H1 (cell line): ENCODE results near the gene COL26A1. TPM values are rescaled to one million over a fixed set of nuclear protein-coding genes. Genes with fewer than 3 reads are reported as not detected.

ENCODE experiments used
- CTCF ChIA-PET: fragments of 300-600 bp; sonication (Branson Sonifier 250); formaldehyde crosslinking; loops from one replicate; lab custom pipeline; 2021; ENCODE audit not compliant: partially characterized antibody; lab: Charles Lee
- POLR2A ChIA-PET: fragments of 300-600 bp; sonication (Branson Sonifier 250); formaldehyde crosslinking; loops from one replicate; lab custom pipeline; 2021; ENCODE audit warnings: inconsistent platforms; ENCODE audit not compliant: partially characterized antibody; lab: Charles Lee
- DNase-seq, 2 experiments: peaks; one replicate each; pipeline versions ENCODE4 v3.0.0 to v3.0.0-alpha.2; 2010 to 2022; ENCODE audit warnings: low spot score in 2 of 2, low read depth in 1 of 2, mixed read lengths in 1 of 2
- FAIRE-seq: peaks from 2 replicates; lab custom pipeline; 2011; peaks lifted over from hg19 to GRCh38; lab: Jason Lieb, UNC
- H2AFZ ChIP-seq: 2 replicates; pipeline ENCODE4 v1.8.1; 2012; ENCODE audit warnings: low read length, inconsistent platforms
- H2AK5ac ChIP-seq: 2 replicates; pipeline ENCODE4 v1.6.1; 2013; ENCODE audit warnings: low read depth, low read length
- H2BK120ac ChIP-seq: replicated peaks from 2 replicates; pipeline ENCODE3; 2013; ENCODE audit warnings: low read depth, low read length, inconsistent platforms
- H2BK12ac ChIP-seq: 2 replicates; pipeline ENCODE4 v1.6.1; 2013; ENCODE audit warnings: low read depth, low read length
- H2BK15ac ChIP-seq: 2 replicates; pipeline ENCODE4 v1.6.1; 2013; ENCODE audit warnings: low read length
- H2BK20ac ChIP-seq: 2 replicates; pipeline ENCODE4 v1.6.1; 2013; ENCODE audit warnings: low read length
- H2BK5ac ChIP-seq: 2 replicates; pipeline ENCODE4 v1.6.1; 2013; ENCODE audit warnings: low read depth, low read length
- H3K14ac ChIP-seq: 2 replicates; pipeline ENCODE4 v1.6.1; 2013; ENCODE audit warnings: inconsistent platforms; ENCODE audit not compliant: insufficient read length
- H3K18ac ChIP-seq: 2 replicates; pipeline ENCODE4 v1.6.1; 2013; ENCODE audit warnings: low read length; ENCODE audit errors: extremely low read depth
- H3K23ac ChIP-seq: 2 replicates; pipeline ENCODE4 v1.6.1; 2013; ENCODE audit warnings: inconsistent platforms; ENCODE audit not compliant: insufficient read length
- H3K23me2 ChIP-seq: 2 replicates; pipeline ENCODE4 v1.6.1; 2013; ENCODE audit warnings: low read depth, low read length
- H3K27ac ChIP-seq: 2 replicates; pipeline ENCODE4 v1.6.1; 2011; ENCODE audit warnings: low read depth, low read length, inconsistent platforms
- H3K27me3 ChIP-seq, 4 experiments: replicated peaks in 1 of 4; 1 replicate in 1 of 4; 2 replicates in 3 of 4; pipeline versions ENCODE4 v1.6.1 to v1.8.1; 2011 to 2013; ENCODE audit warnings: low read length in 3 of 4, mild to moderate bottlenecking in 3 of 4, inconsistent platforms in 2 of 4, mixed read lengths in 2 of 4, moderate library complexity in 1 of 4; ENCODE audit not compliant: control insufficient read depth in 3 of 4, insufficient read depth in 3 of 4; ENCODE audit errors: extremely low read depth in 1 of 4
- H3K36me3 ChIP-seq, 4 experiments: 2 replicates each; pipeline versions ENCODE4 v1.6.1 to v1.8.1; 2011 to 2013; ENCODE audit warnings: mild to moderate bottlenecking in 4 of 4, low read length in 3 of 4, moderate library complexity in 2 of 4, control low read depth in 1 of 4, inconsistent platforms in 1 of 4; ENCODE audit not compliant: insufficient read depth in 4 of 4, control insufficient read depth in 2 of 4
- H3K4ac ChIP-seq: replicated peaks from 2 replicates; pipeline ENCODE3; 2013; ENCODE audit warnings: low read length, low read depth, mixed read lengths, inconsistent platforms; ENCODE audit not compliant: insufficient read length
- H3K4me1 ChIP-seq, 4 experiments: replicated peaks in 1 of 4; 1 replicate in 1 of 4; 2 replicates in 3 of 4; pipeline versions ENCODE4 v1.6.1 to v1.8.1; 2011 to 2013; ENCODE audit warnings: low read length in 3 of 4, inconsistent platforms in 2 of 4, mixed read lengths in 1 of 4; ENCODE audit not compliant: insufficient read depth in 4 of 4, control insufficient read depth in 3 of 4
- H3K4me2 ChIP-seq, 2 experiments: 2 replicates each; pipeline versions ENCODE4 v1.6.1 to v1.8.1; 2011 to 2013; ENCODE audit warnings: low read depth in 2 of 2, low read length in 2 of 2, control low read depth in 1 of 2, inconsistent platforms in 1 of 2, mild to moderate bottlenecking in 1 of 2; ENCODE audit not compliant: insufficient read depth in 1 of 2
- H3K4me3 ChIP-seq, 4 experiments: fragments of 200-600, 300-600 bp in 1 of 4; sonication (generic), shearing (Covaris generic), sonication (Bioruptor Twin) in 1 of 4; 2 replicates each; pipeline versions ENCODE4 v1.5.1 to v1.8.1; 2011 to 2016; ENCODE audit warnings: low read length in 4 of 4, low read depth in 3 of 4, control low read depth in 2 of 4, inconsistent platforms in 2 of 4, mild to moderate bottlenecking in 2 of 4, mixed read lengths in 1 of 4, moderate library complexity in 1 of 4; ENCODE audit not compliant: insufficient read depth in 2 of 4; ENCODE audit errors: extremely low read depth in 1 of 4
- H3K56ac ChIP-seq: replicated peaks from 2 replicates; pipeline ENCODE3; 2013; ENCODE audit warnings: low read depth, mild to moderate bottlenecking, mixed read lengths, low read length, inconsistent platforms; ENCODE audit not compliant: insufficient read length
- H3K79me1 ChIP-seq: 2 replicates; pipeline ENCODE4 v1.6.1; 2013; ENCODE audit warnings: low read depth, low read length, control low read depth
- H3K79me2 ChIP-seq, 2 experiments: 2 replicates each; pipeline versions ENCODE4 v1.6.1 to v1.8.1; 2012 to 2013; ENCODE audit warnings: low read length in 2 of 2, mild to moderate bottlenecking in 2 of 2, inconsistent platforms in 1 of 2; ENCODE audit not compliant: insufficient read depth in 2 of 2, control insufficient read depth in 1 of 2
- H3K9ac ChIP-seq, 4 experiments: replicated peaks in 1 of 4; 1 replicate in 1 of 4; 2 replicates in 3 of 4; pipeline versions ENCODE4 v1.6.1 to v1.8.1; 2011 to 2013; ENCODE audit warnings: low read depth in 3 of 4, low read length in 3 of 4, control low read depth in 2 of 4, mild to moderate bottlenecking in 2 of 4, moderate library complexity in 2 of 4, inconsistent platforms in 1 of 4; ENCODE audit errors: extremely low read depth in 1 of 4
- H3K9me3 ChIP-seq, 2 experiments: 2 replicates each; pipeline versions ENCODE4 v1.6.1 to v1.8.1; 2012 to 2013; ENCODE audit warnings: mild to moderate bottlenecking in 2 of 2, moderate library complexity in 2 of 2, control low read depth in 1 of 2, inconsistent platforms in 1 of 2, low read depth in 1 of 2, low read length in 1 of 2, mixed read lengths in 1 of 2; ENCODE audit not compliant: insufficient read depth in 2 of 2
- H4K20me1 ChIP-seq, 2 experiments: replicated peaks in 1 of 2; 2 replicates each; pipeline versions ENCODE3 to v1.8.1; 2011 to 2013; ENCODE audit warnings: inconsistent platforms in 2 of 2, low read length in 2 of 2, mild to moderate bottlenecking in 1 of 2; ENCODE audit not compliant: insufficient read depth in 2 of 2, control insufficient read depth in 1 of 2
- H4K5ac ChIP-seq: 2 replicates; pipeline ENCODE4 v1.6.1; 2013; ENCODE audit warnings: low read length, low read depth, mixed read lengths, inconsistent platforms; ENCODE audit not compliant: insufficient read length
- H4K8ac ChIP-seq: 2 replicates; pipeline ENCODE4 v1.8.0; 2013; ENCODE audit warnings: mild to moderate bottlenecking, moderate library complexity, low read length, inconsistent platforms; ENCODE audit not compliant: insufficient read depth; ENCODE audit errors: extremely low read depth
- H4K91ac ChIP-seq: replicated peaks from 2 replicates; pipeline ENCODE3; 2013; ENCODE audit warnings: low read length, mixed read lengths, inconsistent platforms; ENCODE audit not compliant: insufficient read length
- CREB1 ChIP-seq: IDR thresholded peaks from 2 replicates; pipeline ENCODE4 v1.6.1; 2012; ENCODE audit warnings: inconsistent platforms
- KDM5A ChIP-seq: fragments of 200-600 bp; IDR thresholded peaks from 2 replicates; pipeline ENCODE4 v1.7.1; 2012; ENCODE audit warnings: mild to moderate bottlenecking, low read length, inconsistent platforms, mixed read lengths
- NANOG ChIP-seq: IDR thresholded peaks from 2 replicates; pipeline ENCODE4 v1.6.1; 2011; ENCODE audit warnings: low read length, low read depth, mild to moderate bottlenecking, inconsistent platforms; ENCODE audit not compliant: insufficient read depth, poor library complexity, severe bottlenecking
- WGBS, 2 experiments: shearing (Covaris generic) in 1 of 2; methylation state at CpG; one replicate each; pipeline versions ENCODE4 v1.1.6 to v1.1.7; 2013 to 2015; ENCODE audit warnings: low lambda C conversion rate in 2 of 2, mixed read lengths in 2 of 2, inconsistent platforms in 1 of 2, low coverage in 1 of 2, missing lambda C conversion rate in 1 of 2; ENCODE audit not compliant: insufficient replicate concordance in 2 of 2, insufficient coverage in 1 of 2, insufficient read length in 1 of 2; ENCODE audit errors: extremely low coverage in 1 of 2, missing lambda C conversion rate in 1 of 2; 5-methylcytosine and 5-hydroxymethylcytosine counted together
- polyA plus RNA-seq, 7 experiments: library from polyadenylated mRNA; depleted of rRNA in 3 of 7; stranded (reverse) in 5 of 7; unstranded in 2 of 7; fragments of >200 nt in 5 of 7; fragments of 200-250 nt in 2 of 7; gene quantifications; 1 replicate in 5 of 7; 2 replicates in 1 of 7; 4 replicates in 1 of 7; pipeline versions ENCODE4 v1.2.1 to v1.2.3, GENCODE V29; 2011 to 2013; ENCODE audit warnings: missing spikeins in 2 of 7, mixed read lengths in 2 of 7
- total RNA-seq: library from RNA; stranded (reverse); fragmentation: NEBNext Ultra II Directional; extraction: Animal tissue kit (Norgen Biotek cat#: 25700); gene quantifications from 2 replicates; pipeline ENCODE4 v1.2.1, GENCODE V29; 2021

The COL26A1 gene
- total and polyA plus RNA-seq, 2 of the 8 experiments (the other 6 are each of a cell fraction or from before 2014, with no cell fraction given), result 51.1 to 68.8 TPM

DNA sequence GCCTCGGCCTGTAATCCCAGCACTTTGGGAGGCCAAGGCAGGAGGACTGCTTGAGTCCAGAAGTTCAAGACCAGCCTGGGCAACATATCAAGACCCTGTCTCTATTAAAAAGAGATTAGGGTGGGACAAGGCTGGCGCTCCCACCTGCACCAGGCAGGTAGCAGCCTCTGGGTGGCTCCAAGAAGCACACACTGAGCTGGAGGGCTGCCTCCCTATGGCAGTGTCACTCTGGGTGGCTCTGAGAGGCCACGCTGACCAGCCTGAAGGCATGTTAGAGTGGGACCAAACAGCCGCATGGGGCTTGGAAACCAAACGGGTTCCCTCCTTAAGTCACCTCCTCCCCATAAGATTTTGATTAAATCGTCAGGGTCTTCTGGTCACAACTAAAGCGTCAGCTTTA lies 19.8 kb upstream of the COL26A1 start:
- no peaks in the 10 kb centered on the region for H3K4me1 ChIP-seq
- no peak overlapping the region for H3K4me3 ChIP-seq
- H4K8ac ChIP-seq, result no peak overlapping the region; the same call in 1 of the 2 replicates
- no peak overlapping the region for H2BK20ac ChIP-seq
- H3K23me2 ChIP-seq, result no peaks in the 10 kb centered on the region
- no peak overlapping the region for H2AK5ac ChIP-seq
- no peaks in the 10 kb centered on the region for H3K27me3 ChIP-seq
- no peak overlapping the region for H4K91ac ChIP-seq
- FAIRE-seq (no peak), DNase-seq (no peak)
- no peak overlapping the region for H4K5ac ChIP-seq
- no peak overlapping the region for H3K56ac ChIP-seq
- H3K79me1 ChIP-seq, result no peaks in the 10 kb centered on the region
- no peak overlapping the region; the same call in 1 of the 2 replicates for H3K18ac ChIP-seq
- no peak overlapping the region for H3K14ac ChIP-seq
- ChIA-PET CTCF (interaction anchor here (0.5 to 1.5 kb wide), 2 partner anchors 10 to 472 kb away, joined by 5 read pairs; no protein-coding TSS in a partner anchor), POLR2A (interaction anchor here (1.3 kb wide), 1 partner anchor 21 kb away, joined by 6 read pairs; the partner anchor contains the start of gene IFT22)
- H2BK5ac ChIP-seq, result no peak overlapping the region
- H2AFZ ChIP-seq, result no peak overlapping the region
- no peaks in the 10 kb centered on the region for H3K79me2 ChIP-seq
- H3K4me2 ChIP-seq, result no peak overlapping the region
- H3K27ac ChIP-seq, result no peak overlapping the region
- H2BK15ac ChIP-seq, result no peak overlapping the region
- H3K9me3 ChIP-seq, result no peaks in the 10 kb centered on the region
- no peaks in the 10 kb centered on the region for H4K20me1 ChIP-seq
- WGBS, 2 experiments, result 85% methylated on average over 7 of the region's 7 CpGs; no CpG with 5 or more reads in 1 of the 2 experiments
- H2BK12ac ChIP-seq, result no peak overlapping the region
- no peak overlapping the region for H2BK120ac ChIP-seq
- H3K4ac ChIP-seq, result no peak overlapping the region
- H3K23ac ChIP-seq, result no peak overlapping the region
- no peaks in the 10 kb centered on the region for H3K36me3 ChIP-seq
- no peak for TF ChIP-seq KDM5A
- TF ChIP-seq NANOG, result no peak
- TF ChIP-seq CREB1, result no peak
- no peak overlapping the region for H3K9ac ChIP-seq
